Pulmonary artery endothelial cell (primary cell): ENCODE data around the gene MCTP2. TPM values are rescaled to one million over a fixed set of nuclear protein-coding genes. Genes with fewer than 3 reads are reported as not detected.

Experiments used
- DNase-seq: peaks from one replicate; pipeline ENCODE4 v3.0.0-alpha.2; 2011; ENCODE audit warnings: low read depth, low spot score
- total RNA-seq: library from RNA; depleted of rRNA; stranded (reverse); fragments of >200 nt; gene quantifications from 2 replicates; pipeline ENCODE4 v1.2.3, GENCODE V29; 2014

Gene MCTP2
- total RNA-seq, result 0.14 and 3.5 TPM in 2 replicates

GRCh38 chr15:94230883-94231722, at the start of gene MCTP2:
TSS of gene MCTP2 (plus strand) at chr15:94231561. CDS start at chr15:94298266, 66,705 bp downstream.
- DNase-seq, result no peak

GRCh38 chr15:94182883-94183282, 48.5 kb upstream of the MCTP2 start:
- DNase-seq, result no peak

GRCh38 chr15:94185547-94186236, 45.7 kb upstream of the MCTP2 start:
- DNase-seq, result no peak

- no peak for DNase-seq
Measured at GRCh38 chr15:94186770-94187331, 44.5 kb upstream of the MCTP2 start.

GRCh38 chr15:94193906-94194305, 37.5 kb upstream of the MCTP2 start:
- DNase-seq, result no peak

GRCh38 chr15:94196531-94196930, 34.8 kb upstream of the MCTP2 start:
- DNase-seq, result no peak

- DNase-seq, result no peak
Measured at GRCh38 chr15:94198633-94199032, 32.7 kb upstream of the MCTP2 start.

- no peak for DNase-seq
Measured at GRCh38 chr15:94199725-94200124, 31.6 kb upstream of the MCTP2 start.

- no peak for DNase-seq
Measured at GRCh38 chr15:94203306-94203705, 28.1 kb upstream of the MCTP2 start.

- no peak for DNase-seq
Measured at GRCh38 chr15:94205366-94205765, 26.0 kb upstream of the MCTP2 start.

GRCh38 chr15:94206463-94207167, 24.7 kb upstream of the MCTP2 start:
- no peak for DNase-seq

GRCh38 chr15:94212291-94212690, 19.1 kb upstream of the MCTP2 start:
- DNase-seq, result no peak

GRCh38 chr15:94225616-94226015, 5.7 kb upstream of the MCTP2 start:
- no peak for DNase-seq

GRCh38 chr15:94228611-94229010, 2.8 kb upstream of the MCTP2 start:
- DNase-seq, result no peak

- DNase-seq, result no peak
Measured at GRCh38 chr15:94229591-94230369, 1.6 kb upstream of the MCTP2 start.

GRCh38 chr15:94230431-94230882, 904 bp upstream of the MCTP2 start:
- DNase-seq, result no peak

GRCh38 chr15:94231723-94232468, 535 bp downstream of the MCTP2 start:
- DNase-seq, result no peak

GRCh38 chr15:94233441-94233840, 2.1 kb downstream of the MCTP2 start:
- DNase-seq, result no peak

- no peak for DNase-seq
Measured at GRCh38 chr15:94234300-94234699, 2.9 kb downstream of the MCTP2 start.

GRCh38 chr15:94235041-94235440, 3.7 kb downstream of the MCTP2 start:
- no peak for DNase-seq
